HG02642 (cell line): ENCODE results near the gene B3GNT9.

ENCODE experiments used
- ATAC-seq: cut with Tn5 transposase; IDR thresholded peaks from one replicate; pipeline ENCODE4 v1.9.1; 2021; ENCODE audit warnings: mild to moderate bottlenecking; ENCODE audit not compliant: unreplicated experiment, poor library complexity

B3GNT9 gene

GRCh38 chr16:67169642-67170167, 18.9 kb upstream of the B3GNT9 start:
- ATAC-seq, result no peak

- no peak for ATAC-seq
Measured at GRCh38 chr16:67169011-67169451, 18.2 kb upstream of the B3GNT9 start.

DNA sequence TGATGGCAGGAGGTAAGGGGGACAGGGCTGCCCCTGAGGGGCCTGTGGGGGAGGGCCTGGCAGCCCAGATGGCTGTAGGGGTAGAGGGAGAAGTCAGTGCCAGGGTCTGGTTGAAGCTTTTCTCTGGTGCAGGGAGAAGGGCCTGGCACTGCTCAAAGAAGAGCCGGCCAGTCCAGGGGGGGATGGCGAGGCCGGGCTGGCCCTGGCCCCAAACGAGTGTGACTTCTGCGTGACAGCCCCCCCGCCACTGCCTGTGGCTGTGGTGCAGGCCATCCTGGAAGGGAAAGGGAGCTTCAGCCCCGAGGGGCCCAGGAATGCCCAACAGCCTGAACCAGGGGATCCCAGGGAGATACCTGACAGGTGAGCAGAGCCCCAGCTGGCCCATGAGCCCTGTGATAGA, 16.8 kb upstream of the B3GNT9 start:
- no peak for ATAC-seq

DNA sequence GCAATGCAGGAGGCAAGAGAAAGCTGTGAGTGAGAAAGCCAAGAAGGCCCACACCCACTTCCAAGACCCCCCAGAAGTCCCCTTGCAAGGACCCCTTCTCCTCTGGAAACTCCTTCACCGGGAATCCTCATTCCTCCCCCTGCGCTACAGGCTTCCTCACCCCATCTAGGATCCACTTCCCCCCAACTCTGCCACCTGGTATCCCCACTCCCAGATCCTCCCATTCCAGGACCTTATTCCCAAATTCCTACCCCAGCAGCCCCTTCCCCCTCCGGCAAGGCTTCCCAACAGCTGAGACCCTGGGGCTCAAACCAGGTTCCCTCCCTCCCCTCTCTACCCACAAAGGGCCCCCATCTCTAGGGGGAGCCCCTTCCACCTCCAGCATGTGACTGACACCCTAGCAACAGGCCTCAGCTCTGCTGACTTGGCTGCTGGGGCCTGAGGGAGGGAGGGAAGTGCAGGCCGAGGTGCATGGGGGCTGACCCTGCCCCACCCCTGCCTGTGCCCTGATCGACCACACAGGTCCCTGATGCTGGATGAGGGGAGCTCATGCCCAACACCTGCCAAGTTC, 15.9 kb upstream of the B3GNT9 start:
- no peak for ATAC-seq

DNA sequence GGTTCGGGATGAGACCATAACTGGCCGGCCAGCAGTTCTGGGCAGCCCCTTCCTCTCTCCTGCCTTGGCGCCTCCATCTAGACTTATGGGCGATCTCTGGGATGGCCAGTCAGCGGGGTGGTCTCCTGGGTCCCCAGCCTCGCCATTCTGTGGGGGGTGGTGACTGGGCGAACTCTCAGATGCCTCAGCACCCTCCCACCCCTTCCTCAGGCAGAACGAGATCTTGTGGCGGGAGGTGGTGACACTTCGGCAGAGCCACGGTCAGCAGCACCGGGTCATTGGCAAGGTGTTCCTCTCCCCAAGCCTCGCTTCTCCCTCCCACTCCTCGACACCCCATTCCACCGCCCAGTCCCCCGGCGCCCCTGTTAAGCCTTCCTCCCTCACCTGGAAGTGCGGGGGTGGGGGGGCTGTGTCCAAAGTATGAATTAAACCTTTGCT, 15.3 kb upstream of the B3GNT9 start:
- ATAC-seq, result no peak

DNA sequence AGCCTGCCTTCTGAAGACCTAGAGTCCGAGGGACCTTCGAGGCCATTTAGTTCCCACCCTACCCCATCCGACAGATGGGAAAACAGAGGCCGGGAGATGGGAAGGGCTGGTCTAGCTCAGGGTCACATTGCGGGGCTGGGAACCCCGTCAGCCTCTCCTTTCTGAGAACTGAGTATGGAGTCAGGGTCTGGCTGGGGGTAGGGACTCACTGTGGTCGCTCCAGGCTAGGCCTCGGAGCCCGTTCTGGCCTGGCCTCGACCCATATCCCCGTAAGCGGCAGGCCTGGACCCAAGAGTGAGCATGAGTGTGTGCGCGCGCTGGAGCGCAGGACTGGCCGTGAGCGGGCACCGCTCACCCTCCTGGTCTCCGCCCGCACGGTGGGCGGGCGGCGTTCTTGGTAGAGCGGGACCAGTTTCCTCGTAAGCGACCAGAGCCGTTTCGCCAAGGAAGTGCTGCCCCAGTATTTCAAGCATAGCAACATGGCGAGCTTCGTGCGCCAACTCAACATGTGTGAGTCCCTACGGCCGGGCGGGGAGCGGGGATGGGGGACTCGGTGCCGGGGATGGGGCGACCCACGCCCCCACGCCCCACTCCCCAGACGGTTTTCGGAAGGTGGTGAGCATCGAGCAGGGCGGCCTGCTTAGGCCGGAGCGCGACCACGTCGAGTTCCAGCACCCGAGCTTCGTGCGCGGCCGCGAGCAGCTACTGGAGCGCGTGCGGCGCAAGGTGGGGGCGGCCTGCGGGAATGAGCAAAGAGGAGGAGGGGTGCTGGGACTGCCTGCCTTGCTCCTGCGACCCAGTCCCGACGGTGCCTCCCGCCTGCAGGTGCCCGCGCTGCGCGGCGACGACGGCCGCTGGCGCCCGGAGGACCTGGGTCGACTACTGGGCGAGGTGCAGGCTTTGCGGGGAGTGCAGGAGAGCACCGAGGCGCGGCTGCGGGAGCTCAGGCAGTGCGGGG, 14.6 kb upstream of the B3GNT9 start:
- ATAC-seq, result no peak

DNA sequence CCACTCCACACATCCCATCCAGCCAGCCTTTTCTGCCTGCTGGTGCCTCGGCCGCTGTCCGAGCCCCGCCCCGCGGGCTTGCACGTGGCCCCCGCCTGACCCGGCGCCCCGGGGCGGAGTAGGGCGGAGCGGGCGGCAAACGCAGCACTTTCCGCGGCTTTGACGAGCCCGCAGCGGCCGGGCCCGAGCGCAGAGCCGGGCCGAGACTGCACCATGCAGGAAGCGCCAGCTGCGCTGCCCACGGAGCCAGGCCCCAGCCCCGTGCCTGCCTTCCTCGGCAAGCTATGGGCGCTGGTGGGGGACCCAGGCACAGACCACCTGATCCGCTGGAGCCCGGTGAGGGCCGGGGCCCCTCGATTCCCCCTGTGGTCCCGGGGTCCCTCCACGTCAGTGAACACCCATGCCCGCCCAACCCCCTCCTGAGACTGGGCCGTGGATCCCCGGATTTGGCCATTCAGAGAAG, 13.8 kb upstream of the B3GNT9 start, which contains the start of gene HSF4:
Gene HSF4, plus strand, starts transcription at position 147 of the 463 bp plus-strand sequence. Its CDS starts 67 bp downstream, at position 214.
- no peak for ATAC-seq

DNA sequence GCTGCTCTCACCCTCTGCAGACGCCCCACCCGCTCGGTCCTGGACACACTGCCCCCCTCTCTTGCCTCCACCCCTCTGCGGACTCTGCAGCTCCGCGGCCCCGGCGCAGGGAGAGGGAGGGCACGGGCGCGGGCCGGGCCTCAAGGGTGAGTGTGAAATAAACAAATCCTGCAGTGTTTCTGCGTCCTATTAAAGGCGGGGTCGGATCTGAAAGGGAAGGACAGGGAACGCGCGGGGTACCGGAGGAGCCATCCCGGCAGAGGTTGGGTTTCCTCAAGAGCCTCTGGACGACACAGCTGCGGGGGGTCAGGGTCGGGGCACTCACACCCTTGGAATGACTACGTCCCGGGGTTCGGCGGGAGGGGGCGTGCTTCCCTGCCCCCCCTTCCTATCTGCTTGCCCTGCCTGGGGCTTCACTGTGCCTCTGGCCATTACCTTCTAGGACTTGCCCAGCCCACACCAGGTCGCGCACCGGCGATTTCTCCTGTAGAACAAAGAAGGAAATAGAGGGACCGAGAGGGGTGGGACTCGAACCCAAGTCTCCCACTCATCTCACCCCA, 13.3 kb upstream of the B3GNT9 start:
- ATAC-seq, result no peak

DNA sequence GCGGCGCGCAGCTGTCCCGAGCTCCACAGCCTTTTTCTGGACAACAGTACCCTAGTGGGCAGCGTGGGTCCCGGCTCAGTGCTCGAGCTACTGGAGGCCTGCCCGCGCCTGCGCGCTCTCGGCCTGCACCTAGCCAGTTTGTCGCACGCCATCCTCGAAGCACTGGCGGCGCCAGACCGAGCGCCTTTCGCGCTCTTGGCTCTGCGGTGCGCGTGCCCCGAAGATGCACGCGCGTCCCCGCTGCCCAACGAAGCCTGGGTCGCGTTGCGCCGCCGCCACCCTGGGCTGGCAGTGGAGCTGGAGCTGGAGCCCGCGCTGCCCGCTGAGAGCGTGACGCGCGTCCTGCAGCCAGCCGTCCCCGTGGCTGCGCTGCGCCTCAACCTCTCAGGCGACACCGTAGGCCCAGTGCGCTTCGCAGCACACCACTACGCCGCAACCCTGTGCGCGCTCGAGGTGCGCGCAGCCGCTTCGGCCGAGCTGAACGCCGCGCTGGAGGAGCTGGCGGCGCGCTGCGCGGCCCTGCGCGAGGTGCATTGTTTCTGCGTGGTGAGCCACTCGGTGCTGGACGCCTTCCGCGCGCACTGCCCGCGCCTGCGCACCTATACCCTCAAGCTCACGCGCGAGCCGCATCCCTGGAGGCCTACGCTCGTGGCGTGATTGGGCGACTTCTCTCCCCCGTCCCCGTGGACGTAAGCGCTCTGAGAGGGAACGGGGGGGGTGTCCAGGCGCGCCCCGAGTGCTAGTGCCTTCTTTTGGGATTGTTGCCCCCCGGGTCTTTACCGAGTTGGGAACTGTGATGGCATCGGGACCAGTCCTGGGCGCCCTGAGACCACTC, 12.6 kb upstream of the B3GNT9 start:
- no peak for ATAC-seq

DNA sequence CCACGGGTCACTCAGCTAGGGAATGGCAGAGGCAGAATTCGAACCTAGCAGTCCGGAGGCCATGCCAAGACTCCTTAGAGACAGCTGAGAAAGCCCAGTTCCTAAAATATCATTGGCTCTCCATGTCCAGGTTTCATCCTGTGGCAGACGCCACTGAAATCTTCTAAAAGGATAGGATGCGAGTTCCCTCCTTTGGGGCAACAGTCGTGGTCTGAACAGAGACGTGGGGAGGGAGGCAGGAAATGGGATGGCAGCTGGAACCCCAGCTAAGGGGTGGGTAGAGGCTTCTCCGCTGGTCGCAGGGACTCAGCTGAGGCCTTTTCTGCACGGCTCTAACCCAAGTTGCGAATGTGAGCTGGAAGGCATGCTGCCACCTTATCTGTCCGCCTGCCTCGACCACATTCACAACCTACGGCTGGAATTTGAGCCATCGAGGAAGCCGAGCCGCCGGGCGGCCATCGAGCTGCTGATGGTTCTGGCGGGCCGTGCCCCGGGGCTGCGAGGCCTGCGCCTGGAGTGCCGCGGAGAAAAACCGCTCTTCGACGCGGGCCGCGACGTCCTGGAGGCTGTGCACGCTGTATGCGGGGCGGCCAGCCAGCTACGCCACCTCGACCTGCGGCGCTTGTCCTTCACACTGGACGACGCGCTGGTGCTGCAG, 11.8 kb upstream of the B3GNT9 start:
- ATAC-seq, result no peak

DNA sequence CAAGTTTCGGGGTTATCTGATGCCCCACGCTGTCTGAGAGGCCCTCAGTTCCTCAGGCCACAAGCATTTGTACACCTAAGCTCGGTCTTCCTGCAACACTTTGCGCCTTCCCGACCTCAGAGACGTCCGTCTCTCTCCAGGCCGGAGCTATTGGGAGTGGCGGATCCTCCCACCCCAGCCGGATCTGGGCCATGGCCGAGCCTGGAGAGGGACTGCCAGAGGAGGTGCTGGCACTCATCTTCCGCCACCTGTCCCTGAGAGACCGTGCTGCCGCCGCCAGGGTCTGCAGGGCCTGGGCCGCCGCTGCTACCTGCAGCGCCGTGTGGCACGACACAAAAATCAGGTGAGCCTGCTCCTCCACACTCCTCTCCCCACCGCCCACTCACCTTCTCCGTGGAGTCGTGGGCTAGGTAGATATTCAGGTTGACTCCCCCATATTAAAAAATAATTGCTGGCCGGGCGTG, 10.8 kb upstream of the B3GNT9 start:
- ATAC-seq, result no peak

DNA sequence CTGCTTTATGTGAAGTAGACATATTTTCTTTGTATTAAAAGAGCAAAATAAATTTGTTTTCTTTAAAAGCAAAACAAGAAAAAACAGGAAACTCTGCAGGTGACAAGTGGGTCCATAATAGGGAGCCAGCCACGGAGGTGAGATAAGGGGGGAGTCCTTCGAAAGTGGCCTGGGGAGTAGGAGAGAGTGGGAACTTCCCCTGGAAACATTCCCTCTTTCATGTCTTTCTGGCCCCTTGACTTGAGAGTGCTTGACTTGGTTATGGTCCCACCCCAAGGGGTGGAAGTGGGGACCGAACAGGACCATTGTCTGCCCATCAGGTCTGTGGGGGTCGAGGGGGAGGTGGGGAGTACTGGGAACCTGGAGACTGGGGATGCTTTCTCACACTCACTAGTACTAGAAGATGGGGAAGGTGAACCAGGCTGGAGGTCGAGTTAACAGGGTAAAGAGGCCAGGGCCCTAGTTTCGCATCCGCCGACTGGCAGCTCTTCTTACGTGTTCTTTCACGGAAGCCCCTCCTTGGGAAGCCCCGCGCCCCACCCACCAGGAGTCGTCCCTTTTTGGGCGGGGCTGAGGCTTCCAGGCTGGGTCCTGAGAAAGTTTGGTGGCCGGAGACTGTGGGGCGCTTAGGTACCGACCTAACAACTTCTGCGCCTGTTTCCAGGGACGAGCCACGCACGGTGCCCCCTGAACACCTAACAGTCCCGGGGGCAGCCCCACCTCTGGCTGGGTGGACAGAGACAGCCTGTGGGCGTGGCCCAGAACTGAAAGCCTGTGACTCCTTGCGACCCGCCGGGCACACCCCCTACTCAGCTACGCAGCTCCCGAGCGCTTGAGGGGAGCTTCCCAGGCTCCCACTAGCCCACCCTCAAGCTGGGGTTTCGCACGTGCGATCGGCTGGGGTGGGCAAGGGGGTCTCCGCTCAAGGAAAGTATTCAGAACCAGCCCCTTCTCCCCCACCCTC, 8.1 kb upstream of the B3GNT9 start:
- ATAC-seq, result peak; percentile 42

GRCh38 chr16:67157892-67158635, 7.3 kb upstream of the B3GNT9 start:
- ATAC-seq, result no peak

DNA sequence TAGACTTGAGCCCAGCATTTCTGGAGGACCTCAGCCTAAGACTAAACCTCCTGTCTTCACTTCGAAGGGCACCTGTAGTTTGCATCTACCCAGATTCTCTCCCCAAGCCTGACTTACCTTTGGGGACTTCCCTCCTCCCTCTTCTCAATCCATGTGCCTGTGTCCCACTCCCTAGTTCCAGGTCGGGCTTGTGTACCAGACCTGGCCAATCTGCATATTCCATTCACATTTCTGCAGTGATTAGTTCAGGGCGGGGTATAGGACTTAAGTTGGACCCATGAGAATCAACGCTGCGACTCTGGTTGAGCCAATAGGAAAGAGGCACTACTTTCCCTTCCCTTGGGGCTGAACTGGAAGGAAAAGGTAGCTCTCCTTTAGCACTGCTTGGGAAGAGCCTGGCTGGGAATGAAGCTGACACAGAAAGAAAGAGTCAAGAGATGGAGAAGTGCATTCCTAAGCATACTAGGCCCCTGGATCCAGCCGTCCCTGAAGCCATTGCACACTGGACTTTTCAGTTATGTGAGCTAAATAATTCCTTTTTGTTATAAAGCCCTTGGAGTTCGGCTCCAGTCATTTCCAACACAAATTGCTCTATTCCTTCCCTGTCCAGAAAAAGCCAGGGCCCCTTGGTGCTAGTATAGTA, 6.4 kb upstream of the B3GNT9 start:
- ATAC-seq, result no peak

DNA sequence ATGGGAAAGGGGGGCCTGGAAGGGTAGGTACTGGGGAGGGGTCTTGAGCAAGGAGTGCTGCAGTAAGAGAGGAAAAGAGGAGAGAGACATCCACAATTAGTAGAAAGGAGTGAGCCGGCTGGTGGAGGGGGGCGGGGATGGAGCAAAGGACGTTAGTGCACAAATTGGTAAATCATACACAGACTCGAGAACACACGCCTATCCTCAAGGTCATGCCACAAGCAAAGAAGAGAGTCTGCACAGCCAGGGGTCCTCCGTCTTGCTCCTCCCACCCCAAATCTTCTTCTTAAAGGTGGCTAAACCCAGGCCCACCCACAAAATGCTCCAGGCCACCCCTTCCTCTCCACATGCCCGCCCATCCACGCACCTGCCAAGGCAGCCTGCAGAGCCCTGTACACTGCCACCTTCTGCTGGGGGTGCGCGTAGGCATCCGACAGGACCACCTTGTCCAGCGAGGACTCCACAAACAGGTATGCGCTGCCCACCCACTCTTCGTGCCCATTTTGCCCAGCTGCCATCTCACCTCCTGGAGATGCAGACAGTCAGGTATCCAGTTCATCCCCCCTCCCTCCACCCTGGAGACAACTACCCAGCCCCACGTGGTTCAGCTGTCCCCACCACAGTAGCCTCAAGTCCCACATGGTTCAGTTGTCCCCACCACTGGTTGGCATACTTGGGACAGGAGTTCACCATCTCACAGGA, 5.5 kb upstream of the B3GNT9 start:
- no peak for ATAC-seq

- ATAC-seq, result no peak
Measured at GRCh38 chr16:67155295-67156142, 4.7 kb upstream of the B3GNT9 start.
